NCI-H1048 (cell line): ENCODE results near the gene CYBB.

Experiments
- DNase-seq: peaks from one replicate; lab custom pipeline; 2025; lab: John Stamatoyannopoulos, UW

CYBB gene

GRCh38 chrX:37844622-37845021 lies 64.8 kb downstream of the CYBB start:
- DNase-seq = no peak

DNA sequence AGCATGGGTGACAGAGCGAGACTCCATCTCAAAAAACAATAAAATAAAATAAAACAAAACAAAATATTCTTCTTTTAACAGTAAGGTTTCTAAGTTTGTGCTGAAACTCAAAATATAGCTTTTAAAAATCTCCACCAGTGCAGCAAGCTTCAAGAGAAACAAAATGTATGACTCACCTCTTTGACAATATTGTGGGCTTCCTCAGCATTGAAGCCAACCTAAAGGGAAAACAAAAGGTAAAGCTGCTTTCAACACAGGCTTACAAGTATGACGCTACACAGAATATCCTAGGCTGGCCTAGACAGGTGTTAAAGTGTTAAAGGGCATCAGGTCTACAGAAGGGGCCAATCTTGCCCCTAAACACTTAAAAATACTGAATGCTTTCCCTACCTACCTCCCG lies 66.3 kb downstream of the CYBB start:
- no peak for DNase-seq

DNA sequence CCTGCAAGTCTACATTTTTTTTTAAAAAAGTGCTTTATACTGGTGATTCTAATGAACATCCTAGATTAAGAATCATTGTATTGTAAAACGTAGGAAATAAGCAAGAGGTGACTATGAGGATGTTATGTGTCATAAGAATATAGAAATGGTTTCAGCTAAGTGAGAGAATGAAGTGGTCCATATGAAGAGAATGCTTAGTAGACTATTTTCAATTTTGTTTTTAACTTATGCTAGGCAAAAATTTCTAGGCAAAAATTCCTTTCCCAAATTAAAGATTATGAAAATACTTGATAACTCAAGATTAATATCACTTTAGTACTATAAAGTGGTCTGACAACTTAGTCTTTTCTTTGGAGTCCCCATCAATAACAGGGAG lies 66.7 kb downstream of the CYBB start:
- DNase-seq = no peak

DNA sequence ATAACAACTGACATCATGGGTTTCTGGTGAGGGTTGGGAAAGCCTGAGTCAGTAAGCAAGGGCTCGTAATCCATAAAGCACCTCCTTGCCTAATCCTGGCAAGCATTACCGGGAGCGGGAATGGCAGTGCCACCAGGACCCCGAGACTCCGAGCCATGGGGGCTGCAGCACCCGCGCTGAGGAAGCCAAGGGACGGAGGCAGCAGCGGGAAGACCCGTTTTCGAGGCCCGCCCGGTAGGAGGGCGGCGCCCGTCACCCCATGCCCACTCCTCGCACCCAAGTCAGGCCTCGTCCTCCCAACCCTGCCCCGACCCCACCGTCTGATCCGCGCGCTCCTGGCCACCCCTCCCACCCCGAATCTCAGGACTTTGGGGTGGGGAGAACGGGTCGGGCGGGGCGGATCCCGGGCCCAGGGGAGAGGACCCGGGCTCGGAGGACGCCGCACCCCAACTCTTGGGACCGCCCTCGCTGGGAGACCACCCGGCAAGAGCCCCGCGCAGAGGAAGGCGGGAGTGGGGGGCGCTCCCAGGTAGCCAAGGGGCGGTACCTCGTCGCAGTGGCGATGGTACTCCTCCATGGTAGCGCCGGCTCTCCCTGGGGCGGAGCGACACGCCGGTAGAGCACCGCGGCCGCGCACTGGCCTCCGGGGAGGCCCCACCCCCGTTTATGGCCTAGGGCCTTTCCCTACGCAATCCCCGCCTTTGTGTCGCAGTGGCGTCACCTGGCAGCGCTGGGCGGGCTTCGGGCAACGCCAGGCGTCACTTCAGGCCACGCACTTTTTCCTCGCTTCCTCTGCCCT lies 67.3 kb downstream of the CYBB start, which contains the start of gene DYNLT3:
Gene DYNLT3, minus strand, starts transcription at position 638 of the 799 bp plus-strand sequence. Its CDS starts 61 bp downstream, at position 577.
- no peak for DNase-seq

DNA sequence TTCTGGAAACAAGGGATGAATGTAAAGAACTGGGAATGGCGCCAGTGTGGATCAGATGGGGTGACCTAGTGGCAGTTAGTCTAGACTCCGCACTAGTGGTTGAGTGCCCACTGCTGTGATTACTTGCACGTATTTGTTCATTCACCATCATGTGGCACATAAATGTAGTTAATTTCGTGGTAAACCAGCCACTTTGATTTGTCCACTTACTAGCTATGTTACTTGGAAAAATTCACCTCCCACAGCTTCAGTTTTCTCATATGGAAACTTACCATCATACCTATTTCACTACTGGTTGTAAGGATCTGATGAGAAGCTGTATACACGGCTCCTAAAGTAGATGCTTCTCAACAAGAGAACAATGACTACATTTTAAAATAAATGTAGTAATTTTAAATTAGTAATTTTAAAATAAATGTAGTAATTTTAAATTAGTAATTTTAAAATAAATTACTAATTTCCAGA lies 67.9 kb downstream of the CYBB start:
- no peak for DNase-seq

DNA sequence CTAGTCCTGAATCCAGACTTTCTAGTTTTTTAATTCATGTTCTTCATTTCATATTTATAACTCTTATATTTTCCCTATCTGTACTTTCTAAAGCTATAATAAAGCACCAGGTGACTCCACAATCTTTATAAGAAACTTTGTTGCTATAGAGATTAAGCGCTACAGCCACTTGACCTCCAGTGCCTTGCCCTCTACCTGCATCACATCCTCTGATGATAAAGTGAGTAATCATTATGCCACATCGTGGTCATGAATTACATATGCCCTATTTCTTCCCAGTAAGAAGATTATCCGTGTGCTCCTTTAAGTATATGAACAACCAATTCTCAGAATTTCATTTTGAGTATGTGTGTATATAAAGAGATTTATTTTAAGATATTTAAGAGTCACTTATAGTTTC lies 74.3 kb downstream of the CYBB start:
- DNase-seq = no peak

- no peak for DNase-seq
Measured at GRCh38 chrX:37854748-37855147, 74.9 kb downstream of the CYBB start.

DNA sequence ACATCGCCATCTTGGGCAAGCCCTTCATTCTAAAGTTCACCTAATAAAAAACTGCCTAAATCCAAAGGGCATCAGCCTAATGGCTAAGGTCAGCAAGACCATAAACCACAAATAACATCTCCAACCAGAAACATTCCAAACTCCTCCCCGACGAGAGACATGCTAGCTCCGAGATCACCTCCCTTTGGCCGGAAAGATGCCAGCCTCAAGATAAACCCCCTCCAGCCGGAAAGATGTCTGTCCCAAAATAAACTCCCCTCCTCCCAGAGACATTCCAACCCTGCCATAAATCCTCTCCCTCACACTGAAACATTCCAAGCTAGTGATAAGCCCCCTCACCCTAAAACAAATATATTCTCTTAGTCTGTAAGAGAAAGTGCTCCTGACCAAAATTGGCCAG lies 80.9 kb downstream of the CYBB start:
- DNase-seq = no peak

DNA sequence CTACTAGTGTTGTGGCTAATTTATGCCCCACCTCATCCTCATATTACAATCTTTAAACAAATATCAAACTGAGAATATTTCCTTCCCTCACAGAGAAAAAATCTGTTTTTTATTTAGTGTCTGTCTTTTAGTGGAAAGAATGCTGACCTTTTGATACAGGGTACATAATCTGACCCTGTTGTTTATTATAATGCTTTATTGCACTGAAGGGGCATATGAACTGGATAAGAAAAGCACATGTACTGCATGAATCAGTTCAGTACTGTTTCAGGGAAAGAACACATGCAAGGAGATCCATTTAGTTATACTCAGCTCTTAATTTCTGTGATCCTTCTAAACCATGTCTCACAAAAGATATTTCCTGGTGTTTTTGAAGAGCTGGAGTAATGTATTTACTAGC lies 83.0 kb downstream of the CYBB start:
- no peak for DNase-seq
